Glutamatergic neuron (in vitro differentiated cells): ENCODE measurements around the gene CBX4. TPM values are rescaled to one million over a fixed set of nuclear protein-coding genes. Genes with fewer than 3 reads are reported as not detected.

Experiments used
- DNase-seq: peaks from one replicate; pipeline ENCODE4 v3.0.0; 2022
- H3K27ac Mint-ChIP-seq: one replicate; pipeline ENCODE4 v1.8.0; 2020; ENCODE audit warnings: mild to moderate bottlenecking, mixed read lengths, inconsistent platforms; ENCODE audit not compliant: unreplicated experiment
- H3K27me3 Mint-ChIP-seq: one replicate; pipeline ENCODE4 v1.8.0; 2020; ENCODE audit warnings: mild to moderate bottlenecking, moderate library complexity, mixed read lengths, inconsistent platforms; ENCODE audit not compliant: unreplicated experiment
- H3K36me3 Mint-ChIP-seq: one replicate; pipeline ENCODE4 v1.8.0; 2020; ENCODE audit warnings: mild to moderate bottlenecking, mixed read lengths, inconsistent platforms; ENCODE audit not compliant: unreplicated experiment
- H3K4me1 Mint-ChIP-seq: one replicate; pipeline ENCODE4 v1.8.0; 2020; ENCODE audit warnings: mild to moderate bottlenecking, low read depth, mixed read lengths, inconsistent platforms; ENCODE audit not compliant: unreplicated experiment
- H3K4me3 Mint-ChIP-seq: one replicate; pipeline ENCODE4 v1.8.0; 2020; ENCODE audit warnings: mild to moderate bottlenecking, mixed read lengths, inconsistent platforms; ENCODE audit not compliant: unreplicated experiment
- H3K9me3 Mint-ChIP-seq: one replicate; pipeline ENCODE4 v1.8.0; 2020; ENCODE audit warnings: mild to moderate bottlenecking, moderate library complexity, mixed read lengths, inconsistent platforms; ENCODE audit not compliant: unreplicated experiment
- CTCF ChIP-seq: fragments of 200-600 bp; sonication (generic); IDR thresholded peaks from one replicate; pipeline ENCODE4 v1.5.0; 2021; ENCODE audit not compliant: partially characterized antibody, unreplicated experiment
- total RNA-seq: library from RNA; stranded (reverse); fragmentation: NEBNext Ultra II Directional; extraction: Animal tissue kit (Norgen Biotek cat#: 25700); gene quantifications from one replicate; pipeline ENCODE4 v1.2.1, GENCODE V29; 2021; ENCODE audit not compliant: unreplicated experiment

Gene CBX4
- total RNA-seq, 1 donor from 2014 or later = 19.3 TPM

- no peak overlapping the region for H3K27ac Mint-ChIP-seq
- no peak overlapping the region for H3K4me3 Mint-ChIP-seq
- H3K9me3 Mint-ChIP-seq = peaks cover 5% of the 10 kb centered on the region
- H3K36me3 Mint-ChIP-seq = peaks cover 13% of the 10 kb centered on the region
- DNase-seq = no peak
- H3K27me3 Mint-ChIP-seq = peaks cover 32% of the 10 kb centered on the region
- TF ChIP-seq CTCF = no peak
- peaks cover 3% of the 10 kb centered on the region for H3K4me1 Mint-ChIP-seq
Observed at GRCh38 chr17:79824893-79825579, 14.2 kb downstream of the CBX4 start.

GRCh38 chr17:79824234-79824633 lies 15.0 kb downstream of the CBX4 start:
- H3K27ac Mint-ChIP-seq = no peak overlapping the region
- H3K27me3 Mint-ChIP-seq = peaks cover 33% of the 10 kb centered on the region
- H3K36me3 Mint-ChIP-seq = peaks cover 13% of the 10 kb centered on the region

GRCh38 chr17:79822583-79823124 lies 16.6 kb downstream of the CBX4 start:
- no peak for DNase-seq
- no peak for TF ChIP-seq CTCF
- Mint-ChIP-seq H3K36me3 (peaks cover 18% of the 10 kb centered on the region), H3K4me1 (peaks cover 2% of the 10 kb centered on the region), H3K27me3 (peaks cover 41% of the 10 kb centered on the region), H3K4me3 (no peak overlapping the region), H3K9me3 (peaks cover 7% of the 10 kb centered on the region), H3K27ac (no peak overlapping the region)

More at GRCh38 chr17:79824234-79824633, 15.0 kb downstream of the CBX4 start:
- no peak for DNase-seq
- H3K4me3 Mint-ChIP-seq = peak overlapping the region; percentile 5
- H3K4me1 Mint-ChIP-seq = peaks cover 3% of the 10 kb centered on the region
- TF ChIP-seq CTCF = no peak
- peaks cover 4% of the 10 kb centered on the region for H3K9me3 Mint-ChIP-seq

- H3K9me3 Mint-ChIP-seq = peaks cover 9% of the 10 kb centered on the region
- H3K27me3 Mint-ChIP-seq = peaks cover 42% of the 10 kb centered on the region
Observed at GRCh38 chr17:79821331-79822095, 17.7 kb downstream of the CBX4 start.

More at GRCh38 chr17:79821331-79822095, 17.7 kb downstream of the CBX4 start:
- DNase-seq = no peak
- Mint-ChIP-seq H3K27ac (no peak overlapping the region), H3K36me3 (peaks cover 18% of the 10 kb centered on the region), H3K4me3 (no peak overlapping the region), H3K4me1 (peaks cover 2% of the 10 kb centered on the region)
- no peak for TF ChIP-seq CTCF
